ENCODE data around the gene HOXD10. TPM values are rescaled to one million over a fixed set of nuclear protein-coding genes. Genes with fewer than 3 reads are reported as not detected.

HOXD10 gene
- total and polyA plus RNA-seq, 7 donors = 0.03 to 0.04 TPM; not detected in 5

DNA sequence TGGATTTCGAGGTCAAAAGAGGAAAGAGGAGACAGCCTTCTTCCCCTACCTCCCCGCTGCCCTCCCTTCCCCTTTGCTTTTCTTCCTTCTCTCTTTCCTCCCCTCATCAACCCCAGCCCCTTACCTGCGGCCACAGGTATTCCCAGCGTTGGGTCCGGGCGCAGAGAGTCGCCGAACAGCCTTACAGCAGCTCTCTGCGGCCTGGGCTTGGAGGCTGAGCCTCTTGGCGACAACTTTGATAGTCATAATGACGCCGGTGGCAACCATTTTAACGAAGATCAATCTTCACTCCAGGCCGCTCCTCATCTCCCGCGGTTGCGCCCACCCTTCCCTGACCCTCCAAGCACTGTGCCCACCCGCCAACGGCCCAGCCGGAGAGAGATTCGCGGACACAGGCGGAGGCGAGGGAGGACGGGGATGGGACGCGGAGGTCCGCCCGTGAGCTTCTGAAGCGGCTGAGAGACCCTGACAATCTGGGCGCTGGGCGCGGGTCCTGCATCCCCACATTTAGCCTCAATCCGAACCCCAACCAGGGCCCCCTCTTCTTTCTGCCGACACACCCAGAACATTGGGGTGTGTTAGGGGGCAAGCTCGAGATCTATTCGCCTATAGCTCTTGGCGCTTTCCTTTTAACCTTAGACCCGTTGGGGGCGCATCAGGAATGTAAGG is 31.3 kb upstream of the HOXD10 start:
- DNase-seq (no peak), ATAC-seq (no peak)
- H3K27me3 ChIP-seq (ENCODE audit: insufficient read depth in 3 of 3, low read length in 2 of 3) = peaks cover 5 to 99% (median 66%) of the 10 kb centered on the region in 3 donors
- no peaks in the 10 kb centered on the region for H3K9me3 ChIP-seq
- TF ChIP-seq, protein P1, sequence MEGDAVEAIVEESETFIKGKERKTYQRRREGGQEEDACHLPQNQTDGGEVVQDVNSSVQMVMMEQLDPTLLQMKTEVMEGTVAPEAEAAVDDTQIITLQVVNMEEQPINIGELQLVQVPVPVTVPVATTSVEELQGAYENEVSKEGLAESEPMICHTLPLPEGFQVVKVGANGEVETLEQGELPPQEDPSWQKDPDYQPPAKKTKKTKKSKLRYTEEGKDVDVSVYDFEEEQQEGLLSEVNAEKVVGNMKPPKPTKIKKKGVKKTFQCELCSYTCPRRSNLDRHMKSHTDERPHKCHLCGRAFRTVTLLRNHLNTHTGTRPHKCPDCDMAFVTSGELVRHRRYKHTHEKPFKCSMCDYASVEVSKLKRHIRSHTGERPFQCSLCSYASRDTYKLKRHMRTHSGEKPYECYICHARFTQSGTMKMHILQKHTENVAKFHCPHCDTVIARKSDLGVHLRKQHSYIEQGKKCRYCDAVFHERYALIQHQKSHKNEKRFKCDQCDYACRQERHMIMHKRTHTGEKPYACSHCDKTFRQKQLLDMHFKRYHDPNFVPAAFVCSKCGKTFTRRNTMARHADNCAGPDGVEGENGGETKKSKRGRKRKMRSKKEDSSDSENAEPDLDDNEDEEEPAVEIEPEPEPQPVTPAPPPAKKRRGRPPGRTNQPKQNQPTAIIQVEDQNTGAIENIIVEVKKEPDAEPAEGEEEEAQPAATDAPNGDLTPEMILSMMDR (IDR thresholded peaks at IDR 0.05) = no peak
- intact Hi-C loops (cut with DNase I) = loop anchor here (5.0 to 10.0 kb wide), 3 partner anchors 230 to 718 kb away; no protein-coding TSS in a partner anchor
- H3K4me3 ChIP-seq = no peak overlapping the region
- H3K36me3 ChIP-seq (ENCODE audit: insufficient read depth in 1 of 2, low read depth in 1 of 2) = no peaks in the 10 kb centered on the region
- no peak overlapping the region for H3K27ac ChIP-seq
- peaks cover 19% of the 10 kb centered on the region for H3K4me1 ChIP-seq
- 4 to 6% (median 6%) methylated on average over 39 to 40 of the region's 40 CpGs for WGBS, 3 donors

DNA sequence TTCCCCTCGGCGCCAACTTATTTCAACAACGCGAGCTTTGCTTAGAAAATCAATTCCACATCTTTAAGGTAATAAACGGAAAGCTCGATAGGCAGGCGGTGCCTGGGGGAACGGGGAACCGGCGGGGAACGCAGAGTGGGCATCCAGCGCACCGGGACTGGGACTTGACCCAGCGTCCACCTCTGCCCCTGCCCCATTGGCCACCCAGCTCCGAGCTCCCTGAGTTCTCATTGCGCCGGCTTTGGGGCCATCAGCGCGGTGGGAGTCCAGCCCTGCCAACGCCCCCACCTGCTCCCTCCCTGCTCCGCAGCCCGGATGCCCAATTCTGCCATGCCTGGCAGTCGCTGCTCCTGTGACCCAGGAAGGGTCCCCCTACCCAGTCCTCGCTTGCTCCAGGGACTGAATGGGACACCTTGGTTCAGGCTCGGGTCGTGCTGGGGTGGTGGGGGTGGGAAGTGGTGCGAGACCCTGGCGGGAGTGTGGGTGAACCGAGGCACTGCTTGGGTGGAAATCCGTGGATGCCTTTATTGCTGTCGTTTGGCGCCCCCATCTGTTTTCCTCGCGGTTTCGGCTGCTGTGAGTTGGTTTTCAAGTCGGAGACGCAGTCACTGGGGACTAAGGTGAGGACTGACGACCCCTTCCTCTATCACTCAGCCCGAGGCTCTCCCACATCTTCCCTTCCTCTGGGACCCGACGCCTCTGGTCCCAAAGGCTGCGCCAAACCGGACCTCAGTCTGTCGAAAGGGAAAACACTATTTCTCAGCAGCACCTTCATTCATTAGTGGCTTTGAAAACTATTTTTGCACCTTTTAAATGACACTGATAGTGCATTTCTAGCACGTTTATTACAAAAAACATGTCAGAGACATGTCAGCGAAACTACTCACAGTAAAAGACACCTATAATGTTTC is 30.5 kb upstream of the HOXD10 start:
- Histone ChIP-seq H3K27me3 (ENCODE audit: insufficient read depth in 3 of 3, low read length in 2 of 3) (peaks cover 5 to 100% (median 64%) of the 10 kb centered on the region in 3 donors), H3K9me3 (no peaks in the 10 kb centered on the region), H3K27ac (no peak overlapping the region), H3K4me3 (peak overlapping the region; percentile 51), H3K4me1 (peaks cover 12% of the 10 kb centered on the region), H3K36me3 (ENCODE audit: insufficient read depth in 1 of 2, low read depth in 1 of 2) (no peaks in the 10 kb centered on the region)
- TF ChIP-seq, protein P1 (IDR thresholded peaks at IDR 0.05) = peak; percentile 53
- ATAC-seq (peak; percentile 37 to 73 (median 48)), DNase-seq (no peak)
- 6 to 7% (median 6%) methylated on average over 46 of the region's 46 CpGs for WGBS, 3 donors
- intact Hi-C loops (cut with DNase I) = loop anchor here (2.0 to 10.0 kb wide), 5 partner anchors 231 to 719 kb away; no protein-coding TSS in a partner anchor

DNA sequence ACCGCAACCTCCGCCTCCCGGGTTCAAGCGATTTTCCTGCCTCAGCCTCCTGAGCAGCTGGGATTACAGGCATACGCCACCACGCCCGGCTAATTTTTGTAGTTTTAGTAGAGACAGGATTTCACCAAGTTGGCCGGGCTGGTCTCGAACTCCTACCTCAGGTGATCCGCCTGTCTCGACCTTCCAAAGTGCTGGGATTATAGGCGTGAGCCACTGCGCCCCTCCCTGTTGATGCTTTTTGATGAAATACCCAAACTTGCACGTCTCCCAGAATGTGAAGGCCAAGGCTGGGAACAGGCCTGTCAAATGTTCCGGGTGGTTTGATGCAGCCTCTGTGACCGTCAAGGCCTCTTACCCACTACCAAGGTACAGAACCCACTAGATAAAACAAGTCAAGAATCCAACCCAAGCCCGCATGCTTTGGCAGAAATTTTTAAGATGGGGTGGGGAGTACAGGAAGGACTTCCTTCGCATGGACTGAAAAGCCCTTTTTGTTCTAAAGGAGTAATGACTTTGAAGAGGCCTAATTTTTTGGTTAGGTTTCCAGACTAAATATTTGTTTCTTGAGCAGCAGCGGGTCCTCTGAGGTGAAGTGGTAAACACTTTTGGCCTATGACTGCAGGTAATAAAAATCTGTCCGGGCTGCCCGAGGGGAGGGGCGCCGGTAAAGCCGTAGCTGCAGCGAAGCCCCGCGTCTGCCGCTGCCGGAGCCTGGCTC is 29.1 kb upstream of the HOXD10 start:
- H3K27me3 ChIP-seq (ENCODE audit: insufficient read depth in 3 of 3, low read length in 2 of 3) = peaks cover 5 to 100% (median 64%) of the 10 kb centered on the region in 3 donors
- no peak overlapping the region for H3K4me3 ChIP-seq

More for the DNA sequence above, 29.1 kb upstream of the HOXD10 start:
- H3K4me1 ChIP-seq = peaks cover 12% of the 10 kb centered on the region
- DNase-seq (no peak), ATAC-seq (no peak)
- H3K27ac ChIP-seq = no peak overlapping the region
- TF ChIP-seq, protein P1 (IDR thresholded peaks at IDR 0.05) = no peak
- no peaks in the 10 kb centered on the region for H3K9me3 ChIP-seq
- 64 to 69% (median 67%) methylated on average over 29 of the region's 29 CpGs for WGBS, 3 donors
- no peaks in the 10 kb centered on the region for H3K36me3 ChIP-seq (ENCODE audit: insufficient read depth in 1 of 2, low read depth in 1 of 2)
- intact Hi-C loops (cut with DNase I) = loop anchor here (2.0 to 10.0 kb wide), 5 partner anchors 233 to 720 kb away; no protein-coding TSS in a partner anchor

Measured in psoas muscle (tissue), 8 donors.